Stomach (tissue), 4 donors: ENCODE results near the gene EIF4EBP2.

Source experiments
- POLR2A ChIP-seq, 4 donors: fragments of 450-650 bp; IDR thresholded peaks; one replicate each; pipeline ENCODE4 v1.6.1; 2016; ENCODE audit warnings: antibody characterized with exemption in 4 of 4, control low read depth in 2 of 4, mild to moderate bottlenecking in 1 of 4, moderate library complexity in 1 of 4
- POLR2AphosphoS5 ChIP-seq, 3 donors: sonication (generic); formaldehyde crosslinking; IDR thresholded peaks; one replicate each; pipeline ENCODE4 v1.6.1; 2016; ENCODE audit warnings: antibody characterized with exemption in 3 of 3
- TF ChIP-seq, protein P1 (sequence below), 7 experiments: fragments of 450-650 bp in 4 of 7; fragments of 200-600 bp in 3 of 7; sonication (generic) in 3 of 7; IDR thresholded peaks; one replicate each; pipeline ENCODE4 v1.5.1; 2016 to 2019; ENCODE audit warnings: antibody characterized with exemption in 7 of 7, control low read depth in 2 of 7, mild to moderate bottlenecking in 1 of 7

DNA sequence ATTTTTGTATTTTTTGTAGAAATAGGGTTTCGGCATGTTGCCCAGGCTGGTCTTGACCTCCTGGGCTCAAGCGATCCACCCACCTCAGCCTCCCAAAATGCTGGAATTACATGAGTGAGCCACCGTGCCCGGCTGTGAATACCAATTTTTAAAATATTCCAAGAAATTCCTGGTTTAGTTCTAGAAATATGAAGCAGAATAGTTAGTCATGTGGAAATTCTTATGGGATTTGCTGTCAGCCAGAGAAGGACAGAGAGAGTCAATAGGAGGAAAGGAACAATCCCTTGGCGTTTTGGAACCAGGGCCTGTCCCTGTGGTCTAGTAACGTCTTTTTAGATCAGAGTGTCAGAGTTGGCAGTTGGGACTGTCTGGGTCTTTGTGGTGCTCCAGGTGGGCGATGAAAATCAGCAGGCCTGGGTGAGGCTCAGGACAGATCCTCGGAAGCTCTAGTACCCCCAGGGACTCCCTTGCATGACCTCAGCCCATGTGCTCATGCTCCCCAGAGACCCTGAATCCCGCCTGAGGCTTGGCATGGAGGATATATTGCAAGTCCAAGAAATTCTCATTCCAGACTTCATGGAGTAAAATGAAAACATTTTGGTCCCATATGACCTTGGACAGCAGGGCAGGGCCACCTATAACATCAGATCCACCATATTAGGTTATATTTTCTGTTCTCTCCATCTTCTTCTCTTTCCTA is 29.8 kb downstream of the EIF4EBP2 start:
- TF ChIP-seq, protein P1, sequence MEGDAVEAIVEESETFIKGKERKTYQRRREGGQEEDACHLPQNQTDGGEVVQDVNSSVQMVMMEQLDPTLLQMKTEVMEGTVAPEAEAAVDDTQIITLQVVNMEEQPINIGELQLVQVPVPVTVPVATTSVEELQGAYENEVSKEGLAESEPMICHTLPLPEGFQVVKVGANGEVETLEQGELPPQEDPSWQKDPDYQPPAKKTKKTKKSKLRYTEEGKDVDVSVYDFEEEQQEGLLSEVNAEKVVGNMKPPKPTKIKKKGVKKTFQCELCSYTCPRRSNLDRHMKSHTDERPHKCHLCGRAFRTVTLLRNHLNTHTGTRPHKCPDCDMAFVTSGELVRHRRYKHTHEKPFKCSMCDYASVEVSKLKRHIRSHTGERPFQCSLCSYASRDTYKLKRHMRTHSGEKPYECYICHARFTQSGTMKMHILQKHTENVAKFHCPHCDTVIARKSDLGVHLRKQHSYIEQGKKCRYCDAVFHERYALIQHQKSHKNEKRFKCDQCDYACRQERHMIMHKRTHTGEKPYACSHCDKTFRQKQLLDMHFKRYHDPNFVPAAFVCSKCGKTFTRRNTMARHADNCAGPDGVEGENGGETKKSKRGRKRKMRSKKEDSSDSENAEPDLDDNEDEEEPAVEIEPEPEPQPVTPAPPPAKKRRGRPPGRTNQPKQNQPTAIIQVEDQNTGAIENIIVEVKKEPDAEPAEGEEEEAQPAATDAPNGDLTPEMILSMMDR (IDR thresholded peaks at IDR 0.05), result no peak
- no peak for TF ChIP-seq POLR2A (IDR thresholded peaks at IDR 0.05)
- TF ChIP-seq POLR2AphosphoS5 (IDR thresholded peaks at IDR 0.05), result no peak
